Fibroblast of skin of scalp (primary cell): ENCODE measurements around the gene KAZALD1.

Experiments used
- DNase-seq: peaks from one replicate; pipeline ENCODE4 v3.0.0-alpha.2; 2013

Gene KAZALD1

DNA sequence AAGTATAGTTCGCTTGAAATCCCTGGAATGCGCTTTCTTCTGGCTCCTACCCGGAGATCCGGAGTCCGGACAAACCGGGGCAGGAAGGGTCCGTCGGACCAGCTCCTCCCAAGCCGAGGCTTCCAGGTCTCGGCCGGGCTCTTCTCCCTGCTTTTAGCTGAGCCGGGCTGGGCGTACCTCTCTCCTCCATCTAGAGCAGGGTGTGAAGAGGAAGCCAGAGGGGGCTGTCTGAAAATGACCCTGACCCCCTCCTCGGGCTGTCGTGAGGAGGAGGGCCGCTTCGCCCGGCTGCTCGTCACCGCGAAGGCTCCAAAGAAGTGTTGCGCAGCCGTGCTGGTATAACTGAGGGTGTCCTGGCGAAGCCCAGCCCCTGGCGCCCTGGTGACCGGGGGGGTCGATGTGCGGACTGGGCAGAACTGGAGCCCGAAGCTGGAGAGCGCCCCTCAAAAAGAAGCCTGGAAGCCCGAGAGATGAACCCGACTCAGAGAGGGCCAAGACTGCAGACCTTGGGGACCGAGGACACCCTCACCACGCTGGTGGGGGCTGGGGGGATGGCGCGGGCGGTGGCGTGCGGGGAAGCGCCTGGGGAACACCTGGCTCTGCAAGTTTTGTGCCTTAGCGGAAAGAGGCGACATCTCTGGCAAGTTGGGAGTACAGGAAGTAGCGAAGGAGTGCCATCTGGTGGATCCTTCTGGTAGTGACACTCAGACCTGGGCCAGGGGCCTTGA is 5.7 kb downstream of the KAZALD1 start:
- peak; percentile 78 for DNase-seq

DNA sequence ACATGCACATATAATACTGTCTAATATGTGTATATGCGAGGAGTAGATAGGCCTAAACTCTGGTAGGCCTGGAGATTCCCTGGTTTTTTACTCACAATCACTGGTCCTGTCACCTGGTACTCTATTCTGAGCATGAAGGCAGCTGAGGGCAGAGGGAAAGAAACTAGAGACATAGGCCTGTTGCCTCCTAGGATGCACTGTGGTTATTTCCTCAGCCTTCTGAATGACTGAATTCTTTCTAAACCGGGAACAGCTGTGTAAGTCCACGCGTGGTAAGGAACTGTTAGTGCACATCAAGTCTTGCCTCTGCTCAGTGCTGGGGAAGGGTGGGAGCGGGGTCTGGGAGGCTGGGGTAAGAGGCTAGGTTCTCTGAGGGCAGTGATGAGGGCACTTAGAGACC is 7.7 kb downstream of the KAZALD1 start:
- DNase-seq: no peak

DNA sequence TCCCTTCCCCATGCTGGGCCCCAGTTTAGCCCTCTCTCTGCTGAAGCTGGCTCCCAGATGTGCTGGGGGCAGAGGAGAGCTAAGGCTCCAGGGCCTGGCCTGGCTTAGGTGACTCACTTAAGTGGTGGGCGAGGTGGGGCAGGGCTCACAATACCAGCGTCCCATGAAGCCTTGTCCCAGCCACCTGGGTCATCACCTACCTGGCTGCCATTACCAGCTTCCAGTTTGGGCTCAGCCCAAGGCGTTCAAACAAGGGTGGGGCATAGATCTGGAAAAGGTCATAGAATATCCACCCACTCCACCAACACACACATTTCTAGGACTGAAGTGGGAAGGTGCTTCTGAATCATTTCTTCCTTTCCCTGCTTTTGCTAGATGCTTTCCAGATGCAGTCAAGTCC is 8.3 kb downstream of the KAZALD1 start:
- no peak for DNase-seq

DNA sequence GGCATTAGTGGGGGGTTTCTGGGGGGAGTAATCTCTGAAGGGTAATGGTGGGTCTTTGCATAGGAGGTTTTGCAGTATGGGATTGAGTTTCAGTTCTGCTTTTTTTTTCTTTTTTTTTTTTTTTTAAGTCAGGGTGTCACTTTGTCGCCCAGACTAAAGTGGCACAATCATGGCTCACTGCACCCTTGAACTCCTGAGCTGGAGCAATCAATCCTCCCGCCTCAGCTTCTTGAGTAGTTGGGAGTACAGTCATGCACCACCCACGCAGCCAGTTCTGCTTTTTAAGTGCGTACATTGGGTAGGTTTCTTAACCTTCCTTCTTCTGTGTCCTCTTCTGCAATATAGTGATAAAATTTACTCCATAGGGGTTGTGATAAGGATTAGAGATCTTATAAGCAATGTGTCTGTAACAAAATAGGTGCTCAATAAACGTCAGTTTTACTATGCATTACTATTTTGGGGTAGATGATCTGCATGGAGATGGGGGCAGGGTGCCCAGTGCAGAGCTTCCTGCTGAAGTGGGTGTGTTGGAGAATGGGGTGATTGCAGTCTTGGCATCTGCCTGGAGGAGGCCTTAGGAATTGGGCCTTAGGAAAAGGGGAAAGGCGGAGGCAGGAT is 9.6 kb downstream of the KAZALD1 start:
- no peak for DNase-seq

DNA sequence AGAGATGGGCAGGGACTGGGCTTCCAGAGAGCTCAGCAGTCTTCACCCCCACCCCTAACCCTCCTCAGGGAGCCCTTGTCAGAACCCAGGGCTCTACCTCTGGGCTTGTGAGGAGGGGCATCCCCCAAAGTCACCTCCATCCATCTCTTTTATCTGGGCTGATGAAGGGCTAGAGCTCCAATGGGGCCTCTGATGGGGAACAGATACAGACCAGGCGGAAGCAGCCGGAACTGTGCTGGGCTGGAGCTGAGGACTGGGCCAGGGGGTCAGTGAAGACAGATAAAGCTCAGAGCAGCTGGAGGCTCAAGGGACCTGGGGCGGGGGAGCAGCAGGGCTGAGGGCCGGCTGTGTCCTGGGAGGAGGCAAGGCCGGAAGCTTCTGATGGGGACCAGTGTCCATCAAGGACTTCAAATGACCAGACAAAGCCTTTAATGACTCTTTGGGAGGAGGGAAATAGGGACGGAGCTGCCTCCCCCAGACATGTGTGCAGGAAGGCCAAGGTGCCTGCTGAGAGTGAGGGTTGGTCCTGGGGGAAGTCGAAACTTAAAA is 10.2 kb downstream of the KAZALD1 start:
- DNase-seq: no peak

DNA sequence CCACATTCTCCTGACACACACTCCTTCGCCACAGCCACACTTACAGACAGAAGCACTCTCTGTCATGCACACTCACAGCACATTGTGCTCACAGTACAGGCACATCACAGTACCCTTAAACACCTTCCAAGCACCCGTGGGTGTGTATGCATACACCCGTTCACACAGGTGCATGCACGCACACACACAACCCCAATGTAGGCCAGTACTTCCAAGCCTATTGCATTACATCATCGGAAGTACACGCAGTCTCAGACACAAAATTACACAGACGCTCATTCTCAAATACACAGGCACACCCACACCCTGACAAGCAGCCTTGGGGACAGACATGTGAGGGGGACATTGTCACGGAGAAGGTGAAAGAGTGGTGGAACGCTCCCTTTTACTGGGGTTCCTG is 11.1 kb downstream of the KAZALD1 start:
- DNase-seq: no peak

DNA sequence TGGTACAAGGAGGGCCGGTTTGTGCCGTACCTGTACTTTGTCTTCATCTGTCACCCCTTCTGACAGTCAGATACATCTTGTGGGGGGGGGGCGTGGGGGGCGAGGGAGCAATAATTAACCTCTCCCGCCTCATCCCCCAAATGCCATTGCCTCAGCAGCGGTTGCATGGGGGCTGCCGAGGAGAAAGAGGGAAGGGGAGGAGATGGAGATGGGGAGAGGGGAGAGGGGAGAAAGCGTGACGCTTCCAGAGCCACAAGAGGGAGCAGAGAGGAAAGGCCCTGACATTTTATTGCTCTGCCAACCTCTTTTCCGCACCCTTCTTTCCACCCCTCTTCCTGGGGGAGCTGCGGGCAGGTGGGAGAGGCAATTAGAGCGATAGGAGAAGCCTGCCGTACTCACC is 11.8 kb downstream of the KAZALD1 start:
- DNase-seq: no peak

DNA sequence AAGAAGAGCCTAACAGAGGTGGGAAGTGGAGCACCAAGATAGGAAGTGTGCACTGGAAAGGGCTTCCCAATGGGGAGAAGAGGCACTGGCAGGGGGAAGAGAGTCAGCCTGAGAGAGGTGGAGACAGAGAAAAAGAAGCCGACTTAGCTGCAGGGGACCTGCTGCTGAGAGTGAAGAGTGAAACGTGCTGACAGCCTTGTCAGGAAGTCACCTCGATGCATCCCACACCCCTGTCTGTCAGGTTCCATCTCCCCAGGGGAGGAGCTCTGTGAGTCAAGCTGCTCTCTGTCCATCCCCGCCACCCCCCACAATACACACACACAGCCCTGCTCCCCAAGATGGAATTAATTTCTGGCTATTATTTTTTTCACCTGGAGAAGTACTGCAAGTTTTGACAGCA is 14.0 kb downstream of the KAZALD1 start:
- DNase-seq: no peak

DNA sequence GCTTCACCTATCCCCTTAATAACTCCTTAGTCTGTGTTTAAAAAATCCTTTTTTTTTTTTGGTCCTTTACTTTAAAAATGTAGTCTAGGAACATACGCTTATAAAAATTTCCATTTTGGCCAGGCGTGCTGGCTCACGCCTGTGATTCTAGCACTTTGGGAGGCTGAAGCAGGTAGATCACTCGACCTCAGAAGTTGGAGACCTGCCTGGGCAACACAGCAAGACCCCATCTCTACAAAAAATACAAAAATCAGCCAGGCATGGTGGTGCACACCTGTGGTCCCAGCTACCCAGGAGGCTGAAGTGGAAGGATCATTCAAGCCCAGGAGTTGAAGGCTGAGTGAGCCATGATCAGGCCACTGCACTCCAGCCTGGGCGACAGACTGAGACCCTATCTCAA is 14.8 kb downstream of the KAZALD1 start:
- no peak for DNase-seq

DNA sequence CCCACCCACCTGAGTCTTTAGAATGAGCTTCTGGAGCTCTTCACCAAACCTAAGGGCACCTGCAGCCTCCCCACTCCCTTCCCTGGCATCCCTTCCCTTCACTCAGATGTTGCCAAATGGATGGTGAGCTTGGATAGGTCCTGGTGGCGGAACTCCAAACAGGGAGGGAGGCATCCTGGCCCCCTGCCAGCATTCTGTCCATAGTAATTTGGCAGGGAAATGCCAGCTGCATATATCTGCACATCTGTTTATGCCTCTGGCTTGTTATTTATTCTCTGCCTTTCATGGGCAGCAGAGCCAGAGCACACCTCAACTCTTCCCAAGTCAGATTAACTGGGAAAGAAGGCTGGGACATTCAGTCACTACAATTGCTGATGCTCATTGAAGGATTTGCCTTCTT is 18.1 kb downstream of the KAZALD1 start:
- DNase-seq: no peak

DNA sequence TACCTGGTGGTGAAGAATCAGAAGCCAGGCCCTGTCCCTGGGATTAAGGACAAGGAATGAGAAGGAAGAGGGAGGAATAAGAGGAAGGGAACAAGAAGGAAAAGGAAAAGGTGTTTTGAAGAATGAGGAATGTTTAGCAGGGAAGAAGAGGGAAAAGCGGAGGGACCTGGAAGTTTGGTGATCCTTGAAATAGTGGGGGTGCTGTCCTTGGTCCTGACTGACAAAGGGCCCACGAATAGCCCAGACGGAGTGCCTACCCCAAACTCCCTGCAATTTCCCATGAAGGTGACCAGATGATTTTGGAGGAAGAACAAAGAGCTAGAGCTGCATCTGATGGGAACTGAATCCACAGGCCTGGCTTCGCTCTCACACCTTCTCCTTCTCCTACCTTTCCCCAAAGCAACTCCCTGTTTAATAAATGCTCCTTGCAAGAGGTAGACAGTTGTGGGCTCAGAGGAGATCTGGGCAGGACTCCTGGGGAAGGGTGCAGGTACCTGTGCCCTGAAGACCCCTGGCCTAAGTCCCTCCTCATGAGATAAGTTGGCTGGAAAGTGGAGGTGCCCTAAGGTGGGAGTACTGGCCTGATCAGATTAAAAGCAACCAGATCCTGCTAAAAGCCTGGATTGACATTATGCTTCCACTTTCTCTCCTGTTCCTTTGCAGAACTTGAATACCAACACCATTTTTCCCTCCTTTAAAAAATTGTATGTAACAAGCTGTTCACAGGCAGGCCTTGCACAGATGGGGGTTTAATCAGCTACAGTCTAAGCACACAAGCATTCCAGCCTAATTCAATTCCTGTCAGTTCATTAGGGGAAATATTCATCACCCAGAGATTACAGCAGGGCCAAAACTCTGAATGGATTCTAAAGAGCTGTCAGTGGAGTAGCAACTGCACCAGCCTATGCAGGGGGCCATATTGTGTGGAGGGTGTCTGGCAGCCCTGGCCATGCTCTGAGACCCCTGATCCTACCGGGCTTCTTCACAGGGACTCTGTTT is 19.4 kb downstream of the KAZALD1 start:
- DNase-seq: no peak

DNA sequence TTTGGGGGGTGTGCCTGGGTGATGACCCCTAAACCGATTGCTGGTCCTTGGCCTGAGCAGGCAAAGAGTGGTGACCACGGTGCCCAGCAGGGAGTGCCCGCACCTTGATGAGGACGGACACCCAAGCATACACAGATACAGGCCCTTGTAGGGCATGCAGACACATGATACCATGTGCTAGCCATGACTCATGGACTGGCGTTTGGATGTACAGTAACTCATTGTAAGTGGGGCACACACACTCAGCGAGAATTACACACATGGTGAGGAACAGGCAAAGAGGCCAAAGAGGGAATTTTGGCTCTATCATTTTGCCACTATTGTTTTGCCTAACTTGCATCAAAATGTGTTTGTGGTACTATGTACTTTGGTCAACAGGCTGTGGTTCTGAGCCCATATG is 24.1 kb downstream of the KAZALD1 start:
- DNase-seq: no peak

DNA sequence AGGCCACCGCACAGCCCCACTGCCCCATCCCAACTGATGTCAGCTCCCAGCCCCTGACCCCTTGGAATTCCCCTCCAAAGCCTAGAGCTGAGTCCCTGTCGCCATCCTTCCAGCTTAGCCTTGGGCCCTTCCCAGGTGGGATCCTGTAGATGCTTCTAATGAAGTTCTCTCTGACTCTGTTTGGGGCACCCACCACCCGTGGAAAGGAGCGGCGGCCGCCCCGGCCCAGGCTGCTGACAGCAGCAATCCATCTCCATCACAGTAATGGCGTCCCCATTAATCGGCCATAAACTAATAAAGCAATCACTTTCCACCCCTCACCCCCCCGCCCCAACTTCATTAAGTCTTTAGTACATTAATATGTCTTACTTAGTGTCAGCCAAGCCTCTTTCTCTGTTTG is 25.6 kb downstream of the KAZALD1 start:
- DNase-seq: no peak

DNA sequence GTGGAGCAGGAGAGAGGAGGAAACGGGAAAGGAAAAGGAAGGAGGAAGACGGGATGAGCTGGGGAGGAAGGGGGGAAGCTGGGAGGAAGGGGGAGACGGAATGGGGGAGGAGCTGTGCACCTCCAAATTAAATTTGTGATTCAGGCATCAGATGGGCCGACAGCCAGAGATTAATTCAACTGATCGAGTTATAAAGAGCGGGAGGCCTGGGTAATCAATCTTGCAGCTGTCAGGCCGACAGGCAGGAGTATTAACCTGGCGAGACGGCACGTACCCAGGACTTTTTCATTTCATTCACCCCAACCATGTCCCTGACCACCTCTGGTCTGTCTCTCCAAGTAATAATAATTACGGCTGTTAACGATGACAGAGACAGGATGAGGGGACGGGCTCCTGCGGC is 26.2 kb downstream of the KAZALD1 start:
- no peak for DNase-seq

DNA sequence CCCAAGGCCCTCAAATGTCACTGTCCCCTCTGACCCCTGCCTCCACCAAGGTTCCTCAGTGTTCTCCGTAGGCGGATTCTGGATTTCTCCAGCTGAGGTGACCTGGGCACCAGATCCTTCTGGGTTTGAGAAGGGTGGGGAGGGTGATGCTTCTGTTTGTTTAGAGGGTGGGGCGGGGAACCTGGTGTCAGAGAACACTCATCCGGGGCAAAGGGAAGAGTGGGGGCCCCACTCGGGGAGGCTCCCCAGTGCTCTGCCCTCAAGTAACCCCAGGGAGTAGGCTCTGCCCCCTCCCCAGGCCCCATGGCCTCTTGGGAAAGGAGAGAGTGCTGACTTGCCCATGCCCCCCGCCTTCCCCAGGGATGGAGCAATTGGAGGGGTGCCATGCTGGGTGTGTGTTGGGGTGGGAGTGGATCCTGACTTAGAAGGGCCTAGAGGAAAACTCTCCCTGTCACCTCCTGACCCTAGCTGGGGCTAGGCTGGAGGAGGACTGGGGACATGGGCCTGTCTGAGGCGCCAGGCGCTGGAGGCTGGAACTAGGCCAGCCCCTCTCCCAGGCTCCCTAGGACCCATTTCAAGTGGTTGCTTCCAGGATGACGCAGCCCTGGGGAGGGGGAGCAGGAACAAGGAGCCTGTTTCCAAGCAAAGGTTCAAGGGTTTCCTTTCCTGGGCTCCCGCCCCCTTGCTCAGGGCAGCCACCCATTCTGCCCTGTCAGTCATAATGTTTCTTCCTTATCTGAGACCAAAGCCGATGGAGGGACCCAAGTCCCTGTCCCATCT is 27.9 kb downstream of the KAZALD1 start:
- DNase-seq: no peak

DNA sequence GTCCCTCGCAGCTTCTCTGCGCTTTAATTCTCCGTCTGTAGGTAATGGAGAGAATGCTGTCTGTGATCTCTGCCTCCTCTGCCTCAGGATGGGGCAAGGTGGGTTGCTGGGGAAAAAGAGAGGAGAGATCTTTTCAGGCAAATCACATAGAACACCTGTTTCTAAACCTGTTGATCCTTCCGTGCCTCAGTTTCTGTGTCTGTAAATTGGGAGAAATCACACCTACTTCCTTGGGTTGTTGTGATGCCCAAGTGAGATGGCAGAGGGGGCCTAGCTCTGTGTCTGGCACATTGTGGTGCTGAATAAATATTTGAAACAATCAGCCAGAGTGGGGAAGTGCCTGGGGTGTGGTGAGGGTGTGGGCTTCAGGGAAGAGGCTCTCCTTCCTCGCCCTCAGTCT is 28.8 kb downstream of the KAZALD1 start:
- DNase-seq: no peak

DNA sequence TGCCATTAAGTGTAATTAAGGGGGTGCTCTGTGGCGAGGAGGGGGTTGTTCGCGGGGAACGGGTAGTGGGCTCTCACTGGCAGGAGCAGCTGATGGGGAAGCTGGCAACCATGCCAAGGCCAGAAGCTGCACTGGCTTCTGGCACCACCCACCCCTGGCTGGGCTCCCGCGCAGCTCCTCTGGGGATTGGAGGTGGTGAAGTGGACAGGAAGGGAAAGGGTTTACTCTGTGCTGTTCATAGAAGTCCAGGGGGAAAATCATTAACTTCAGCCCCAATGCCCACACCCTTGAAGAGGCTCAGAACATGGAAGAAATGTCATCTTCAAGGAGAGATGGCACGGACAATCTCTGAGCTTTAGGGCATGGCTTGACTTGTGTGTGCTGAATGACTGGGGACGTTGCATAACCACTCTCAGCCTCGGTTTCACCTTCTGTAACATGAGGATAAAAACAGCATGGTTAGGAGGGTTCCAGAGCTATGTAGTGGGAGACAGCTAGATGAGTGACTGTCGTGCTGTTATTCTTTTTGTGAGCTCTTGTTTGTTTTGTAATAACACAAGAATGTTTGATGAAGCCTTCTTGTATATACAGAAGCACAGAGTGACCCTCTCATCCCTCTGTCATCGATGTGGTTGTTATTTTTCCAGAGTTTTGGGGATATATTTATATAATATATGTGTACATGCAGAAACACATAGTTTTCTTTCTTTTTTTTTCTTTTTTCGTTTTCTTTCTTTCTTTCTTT is 29.9 kb downstream of the KAZALD1 start:
- peak; percentile 9 for DNase-seq

DNA sequence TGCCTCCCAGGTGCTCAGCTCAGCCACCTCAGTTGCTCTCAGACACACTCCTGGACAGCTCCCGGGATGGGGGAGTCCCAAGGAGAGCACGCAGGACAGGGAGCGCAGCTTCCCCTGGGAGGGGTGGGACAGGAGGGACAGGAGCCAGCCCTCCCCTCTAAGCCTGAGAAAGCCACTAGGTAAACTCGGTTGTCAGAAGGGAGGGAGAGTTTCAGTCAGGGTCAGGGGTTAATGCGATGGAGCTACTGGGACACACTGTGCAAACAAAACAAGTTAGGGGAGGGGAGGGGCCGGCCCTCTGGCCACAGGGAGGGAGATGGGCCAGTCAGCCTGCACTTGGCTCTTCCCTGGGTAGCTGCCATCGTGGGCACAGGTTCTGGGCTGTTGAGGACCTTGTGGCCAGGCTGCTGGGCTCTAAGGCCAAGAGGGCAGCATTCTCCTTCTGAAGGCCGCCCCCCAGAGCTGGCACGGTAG is 31.1 kb downstream of the KAZALD1 start:
- DNase-seq: no peak

DNA sequence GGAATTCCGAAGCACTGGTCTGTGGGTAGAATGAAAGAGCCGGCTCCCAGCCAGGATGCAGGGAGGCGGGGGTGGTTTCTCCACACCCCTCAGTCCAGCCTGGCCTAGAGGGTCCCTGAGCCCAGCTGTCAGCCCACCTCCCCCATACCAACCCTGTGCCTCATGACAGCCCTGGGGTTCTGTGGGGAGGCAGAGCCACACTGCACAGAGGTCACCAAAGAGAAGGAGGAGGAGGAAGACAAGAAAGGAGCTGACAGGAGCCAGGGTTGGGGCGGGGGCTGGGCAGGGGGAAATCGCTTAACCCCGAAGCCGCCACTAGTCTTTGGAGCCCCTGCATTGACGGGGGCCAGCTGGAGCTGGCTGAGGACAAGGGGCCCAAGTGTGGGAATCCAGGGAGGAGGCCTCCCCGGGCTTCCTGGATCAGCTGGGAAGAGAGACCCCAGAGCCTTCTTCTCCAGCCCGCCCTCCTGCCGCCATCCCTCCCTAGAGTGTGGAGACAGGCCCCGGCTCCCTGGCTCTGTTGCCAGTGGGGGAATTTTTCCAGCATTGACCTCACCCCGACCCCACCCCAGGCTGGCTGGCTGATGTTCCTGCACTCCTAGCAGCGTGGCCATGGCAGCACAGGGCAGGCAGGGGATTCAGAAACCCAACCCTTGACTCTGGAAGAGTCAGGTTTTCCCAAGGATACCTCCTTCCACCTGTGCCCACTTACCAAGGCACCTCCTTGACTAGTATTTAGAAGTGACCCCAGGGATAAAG is 32.5 kb downstream of the KAZALD1 start:
- DNase-seq: no peak

DNA sequence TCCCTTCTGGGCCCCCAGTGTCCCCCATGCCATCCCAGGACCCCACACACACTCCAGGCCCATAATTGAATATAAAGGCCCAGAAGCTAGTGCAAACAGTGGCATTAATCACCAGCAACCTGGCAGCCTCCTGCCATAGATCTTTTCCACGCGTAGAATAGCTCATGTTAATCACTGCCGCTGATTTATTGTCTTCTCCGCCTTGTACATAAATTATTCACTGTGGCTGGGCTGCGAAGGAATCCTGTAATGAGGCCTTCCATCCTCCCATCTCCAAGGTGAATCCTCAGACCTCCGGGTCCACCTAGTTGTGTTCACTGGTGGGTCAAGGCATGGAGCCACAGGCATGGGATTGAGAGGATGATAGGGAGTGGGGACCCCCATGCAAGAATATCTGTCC is 33.2 kb downstream of the KAZALD1 start:
- DNase-seq: no peak
